A549 (cell line): ENCODE measurements around the gene PKP4. TPM values are rescaled to one million over a fixed set of nuclear protein-coding genes. Genes with fewer than 3 reads are reported as not detected.

Experiments
- ATAC-seq, 2 experiments: fragments of 200-7000 bp in 1 of 2; fragments of >200 bp in 1 of 2; cut with Nextera tagmentation in 1 of 2; cut with Tn5 transposase in 1 of 2; 3 replicates each; pipeline versions ENCODE4 v1.8.0 to v1.9.1; 2018 to 2020; ENCODE audit warnings: mild to moderate bottlenecking in 1 of 2, moderate library complexity in 1 of 2
- CTCF ChIA-PET: fragments of 300-600 bp; sonication (Branson Sonifier 250); formaldehyde crosslinking; extraction: SDS; loops from one replicate; lab custom pipeline; 2021; ENCODE audit warnings: antibody characterized with exemption, inconsistent platforms; lab: Yijun Ruan, JAX
- POLR2A ChIA-PET: fragments of 350-600 bp; formaldehyde crosslinking; extraction: SDS; loops from one replicate; lab custom pipeline; 2021; ENCODE audit warnings: antibody characterized with exemption, inconsistent platforms; lab: Yijun Ruan, JAX
- DNase-seq, 2 experiments: peaks; one replicate each; pipeline versions ENCODE4 v3.0.0 to v3.0.0-alpha.2; 2011 to 2016; ENCODE audit warnings: low read depth in 1 of 2, low spot score in 1 of 2
- FAIRE-seq: peaks from 2 replicates; lab custom pipeline; 2011; peaks lifted over from hg19 to GRCh38; lab: Jason Lieb, UNC
- H3K27ac ChIP-seq, 2 experiments: fragments of >200 bp; sonication (Bioruptor Twin); formaldehyde crosslinking; 3 replicates each; pipeline ENCODE4 v1.5.1; 2016 to 2017
- H3K4me1 ChIP-seq: fragments of >200 bp; sonication (Bioruptor Twin); formaldehyde crosslinking; 3 replicates; pipeline ENCODE4 v1.6.1; 2016
- H3K4me2 ChIP-seq: fragments of >200 bp; sonication (Bioruptor Twin); formaldehyde crosslinking; 3 replicates; pipeline ENCODE4 v1.6.1; 2016
- H3K4me3 ChIP-seq: fragments of >200 bp; sonication (Bioruptor Twin); formaldehyde crosslinking; 3 replicates; pipeline ENCODE4 v1.5.1; 2016
- H3K9me3 ChIP-seq: fragments of >200 bp; sonication (Bioruptor Twin); formaldehyde crosslinking; 3 replicates; pipeline ENCODE4 v1.6.1; 2016
- CBX8 ChIP-seq: fragments of 200-600 bp; sonication (generic); IDR thresholded peaks from 2 replicates; pipeline ENCODE4 v1.6.1; 2016
- CHD4 ChIP-seq: fragments of 200-600 bp; sonication (generic); IDR thresholded peaks from 2 replicates; pipeline ENCODE4 v1.6.1; 2016; ENCODE audit warnings: antibody characterized with exemption, mild to moderate bottlenecking, borderline replicate concordance
- EHF ChIP-seq: fragments of 250-450 bp; sonication (Bioruptor Pico); IDR thresholded peaks from 2 replicates; pipeline ENCODE4 v1.5.0; 2020; ENCODE audit warnings: mild to moderate bottlenecking
- EP300 ChIP-seq, 2 experiments: fragments of >200 bp; sonication (Bioruptor Twin); formaldehyde crosslinking; IDR thresholded peaks; 2 replicates in 1 of 2; 3 replicates in 1 of 2; pipeline ENCODE4 v1.6.1; 2016 to 2017
- ESRRA ChIP-seq: fragments of 150-350 bp; IDR thresholded peaks from 2 replicates; pipeline ENCODE4 v1.6.1; 2014; ENCODE audit warnings: mild to moderate bottlenecking, low read length, borderline replicate concordance
- FOXS1 ChIP-seq: fragments of 250-450 bp; sonication (Bioruptor Pico); IDR thresholded peaks from 2 replicates; pipeline ENCODE4 v1.5.0; 2020; ENCODE audit warnings: mild to moderate bottlenecking, moderate library complexity
- HDAC2 ChIP-seq: fragments of 200-600 bp; sonication (generic); IDR thresholded peaks from 2 replicates; pipeline ENCODE4 v1.6.1; 2016
- HOXA7 ChIP-seq: fragments of 250-450 bp; sonication (Bioruptor Pico); IDR thresholded peaks from 2 replicates; pipeline ENCODE4 v1.5.0; 2020; ENCODE audit warnings: mild to moderate bottlenecking, moderate library complexity
- HOXB13 ChIP-seq: fragments of 250-450 bp; sonication (Bioruptor Pico); IDR thresholded peaks from 2 replicates; pipeline ENCODE4 v1.5.0; 2020; ENCODE audit warnings: low read depth, mild to moderate bottlenecking, moderate library complexity
- HOXB5 ChIP-seq: fragments of 250-450 bp; sonication (Bioruptor Pico); IDR thresholded peaks from 2 replicates; pipeline ENCODE4 v1.5.0; 2020; ENCODE audit warnings: mild to moderate bottlenecking, moderate library complexity
- JUNB ChIP-seq: fragments of >200 bp; sonication (Bioruptor Twin); formaldehyde crosslinking; IDR thresholded peaks from 2 replicates; pipeline ENCODE4 v1.6.1; 2016
- KDM5A ChIP-seq: fragments of 200-600 bp; sonication (generic); IDR thresholded peaks from 2 replicates; pipeline ENCODE4 v1.6.1; 2016; ENCODE audit warnings: antibody characterized with exemption, mild to moderate bottlenecking
- MAZ ChIP-seq: fragments of 150-350 bp; IDR thresholded peaks from 2 replicates; pipeline ENCODE4 v1.6.1; 2014; ENCODE audit warnings: antibody characterized with exemption, low read depth, low read length, borderline replicate concordance
- PHF8 ChIP-seq: fragments of 200-600 bp; sonication (generic); IDR thresholded peaks from 2 replicates; pipeline ENCODE4 v1.6.1; 2016; ENCODE audit warnings: low read depth, mild to moderate bottlenecking, antibody characterized with exemption, moderate library complexity, borderline replicate concordance
- RFX5 ChIP-seq: fragments of 450-650 bp; IDR thresholded peaks from 2 replicates; pipeline ENCODE4 v1.7.1; 2014; ENCODE audit warnings: antibody characterized with exemption, mild to moderate bottlenecking, moderate library complexity
- SREBF2 ChIP-seq: fragments of 450-650 bp; IDR thresholded peaks from 2 replicates; pipeline ENCODE4 v1.6.1; 2014; ENCODE audit warnings: mild to moderate bottlenecking, moderate library complexity
- ZSCAN20 ChIP-seq: fragments of 250-450 bp; sonication (Bioruptor Pico); IDR thresholded peaks from 2 replicates; pipeline ENCODE4 v1.8.0; 2022; ENCODE audit warnings: mild to moderate bottlenecking, moderate library complexity
- WGBS: methylation state at CpG from one replicate; pipeline ENCODE4 v1.1.6; 2017; ENCODE audit errors: missing lambda C conversion rate; 5-methylcytosine and 5-hydroxymethylcytosine counted together
- polyA plus RNA-seq, 4 experiments: library from polyadenylated mRNA; depleted of rRNA in 3 of 4; stranded (reverse); fragments of >200 nt; fragmentation: RNase III in 1 of 4; extraction: RNeasy Plus Mini Kit Qiagen cat#74134 plus additional on column Dnase treatment in 1 of 4; gene quantifications; 2 replicates in 3 of 4; 3 replicates in 1 of 4; pipeline ENCODE4 v1.2.3, GENCODE V29; 2011 to 2017
- TF ChIP-seq, protein P1 (sequence below): IDR thresholded peaks from 2 replicates; pipeline ENCODE4 v1.6.1; 2012; ENCODE audit warnings: low read depth, borderline replicate concordance
- TF ChIP-seq, protein P2 (sequence below): fragments of >200 bp; sonication (Bioruptor Twin); formaldehyde crosslinking; IDR thresholded peaks from 3 replicates; pipeline ENCODE4 v1.6.1; 2016
- TF ChIP-seq, protein P3 (sequence below): fragments of 250-450 bp; sonication (Bioruptor Pico); IDR thresholded peaks from 2 replicates; pipeline ENCODE4 v1.5.0; 2020; ENCODE audit warnings: low read depth, mild to moderate bottlenecking, moderate library complexity
- TF ChIP-seq, protein P4 (sequence below): IDR thresholded peaks from 2 replicates; pipeline ENCODE4 v1.6.1; 2012
- TF ChIP-seq, protein P5 (sequence below): IDR thresholded peaks from 2 replicates; pipeline ENCODE4 v1.6.1; 2012
- TF ChIP-seq, protein P6 (sequence below): fragments of 250-450 bp; sonication (Bioruptor Pico); IDR thresholded peaks from 2 replicates; pipeline ENCODE4 v1.5.0; 2021; ENCODE audit warnings: mild to moderate bottlenecking, moderate library complexity, borderline replicate concordance
- TF ChIP-seq, protein P7 (sequence below): fragments of 200-600 bp; sonication (generic); IDR thresholded peaks from 2 replicates; pipeline ENCODE4 v1.6.1; 2016; ENCODE audit warnings: antibody characterized with exemption, mild to moderate bottlenecking, moderate library complexity

Gene PKP4
- polyA plus RNA-seq, 2 of the 4 experiments (the other 2 are of a cell fraction): 27.0 to 56.6 TPM

DNA sequence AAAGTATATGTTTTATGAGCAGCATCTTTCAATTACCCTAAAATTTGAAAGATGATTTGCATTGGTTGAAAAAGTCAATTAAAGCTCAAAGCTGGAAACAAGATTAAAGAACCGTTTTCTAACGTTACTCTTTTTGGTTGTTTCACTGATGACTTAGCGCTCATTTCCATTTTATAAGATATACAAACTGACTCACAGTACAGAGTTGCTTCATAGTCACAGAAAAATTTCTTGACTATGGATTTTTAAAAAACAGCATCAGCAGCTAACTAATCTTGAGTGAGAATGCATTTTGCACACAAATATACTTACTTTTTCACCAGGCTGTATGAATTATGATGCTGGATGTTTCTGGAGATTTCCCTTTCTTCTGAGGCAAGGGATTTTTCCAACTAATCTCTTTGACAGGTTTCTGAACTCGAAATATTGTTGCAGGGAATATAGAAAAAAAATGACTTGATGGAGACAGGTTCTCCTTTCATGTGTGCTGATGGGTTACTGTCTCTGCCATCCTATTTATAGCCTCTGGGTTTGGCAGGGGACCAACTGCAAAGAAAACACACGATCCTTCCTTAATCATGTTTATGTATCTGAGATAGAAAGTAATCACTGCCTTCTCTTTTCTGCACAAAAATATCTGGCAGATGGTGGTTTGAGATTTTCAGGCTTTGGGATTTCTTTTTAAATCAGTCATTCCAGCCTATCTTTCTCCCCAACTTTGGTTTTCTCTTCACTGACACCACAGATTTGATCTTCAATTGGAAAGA lies 209.0 kb downstream of the PKP4 start (continued):
- TF ChIP-seq, protein P1, sequence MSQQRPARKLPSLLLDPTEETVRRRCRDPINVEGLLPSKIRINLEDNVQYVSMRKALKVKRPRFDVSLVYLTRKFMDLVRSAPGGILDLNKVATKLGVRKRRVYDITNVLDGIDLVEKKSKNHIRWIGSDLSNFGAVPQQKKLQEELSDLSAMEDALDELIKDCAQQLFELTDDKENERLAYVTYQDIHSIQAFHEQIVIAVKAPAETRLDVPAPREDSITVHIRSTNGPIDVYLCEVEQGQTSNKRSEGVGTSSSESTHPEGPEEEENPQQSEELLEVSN: no peak
- TF ChIP-seq MAZ: no peak
- TF ChIP-seq HOXB5 (CRISPR knock-in tag): no peak
- TF ChIP-seq HDAC2: no peak
- TF ChIP-seq, protein P2, sequence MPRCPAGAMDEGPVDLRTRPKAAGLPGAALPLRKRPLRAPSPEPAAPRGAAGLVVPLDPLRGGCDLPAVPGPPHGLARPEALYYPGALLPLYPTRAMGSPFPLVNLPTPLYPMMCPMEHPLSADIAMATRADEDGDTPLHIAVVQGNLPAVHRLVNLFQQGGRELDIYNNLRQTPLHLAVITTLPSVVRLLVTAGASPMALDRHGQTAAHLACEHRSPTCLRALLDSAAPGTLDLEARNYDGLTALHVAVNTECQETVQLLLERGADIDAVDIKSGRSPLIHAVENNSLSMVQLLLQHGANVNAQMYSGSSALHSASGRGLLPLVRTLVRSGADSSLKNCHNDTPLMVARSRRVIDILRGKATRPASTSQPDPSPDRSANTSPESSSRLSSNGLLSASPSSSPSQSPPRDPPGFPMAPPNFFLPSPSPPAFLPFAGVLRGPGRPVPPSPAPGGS: no peak
- no peak for TF ChIP-seq JUNB
- TF ChIP-seq, protein P3, sequence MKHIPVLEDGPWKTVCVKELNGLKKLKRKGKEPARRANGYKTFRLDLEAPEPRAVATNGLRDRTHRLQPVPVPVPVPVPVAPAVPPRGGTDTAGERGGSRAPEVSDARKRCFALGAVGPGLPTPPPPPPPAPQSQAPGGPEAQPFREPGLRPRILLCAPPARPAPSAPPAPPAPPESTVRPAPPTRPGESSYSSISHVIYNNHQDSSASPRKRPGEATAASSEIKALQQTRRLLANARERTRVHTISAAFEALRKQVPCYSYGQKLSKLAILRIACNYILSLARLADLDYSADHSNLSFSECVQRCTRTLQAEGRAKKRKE (CRISPR knock-in tag): no peak
- no peak for TF ChIP-seq CHD4
- no peak for TF ChIP-seq ZSCAN20 (CRISPR knock-in tag)

DNA sequence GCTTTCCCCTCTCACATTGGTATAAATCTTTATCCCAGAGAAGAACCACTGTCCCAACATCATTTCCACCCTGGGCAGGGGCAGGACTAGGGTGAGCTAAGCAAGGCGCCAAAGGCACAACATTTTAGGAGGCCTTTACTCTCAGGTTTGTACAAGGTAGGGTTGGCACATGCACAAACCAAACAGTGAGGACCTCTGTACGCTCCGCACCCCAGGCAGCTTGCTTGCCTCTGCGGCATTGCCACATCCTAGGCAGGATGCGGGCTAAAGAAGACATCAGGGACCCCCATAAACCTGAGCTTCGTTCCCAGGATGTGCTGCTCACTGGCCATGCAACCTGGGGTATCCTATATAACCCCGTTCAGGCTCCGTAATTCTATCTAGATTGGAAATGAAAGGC lies 210.2 kb downstream of the PKP4 start:
- WGBS: 97% methylated on average over 8 of the region's 8 CpGs
- TF ChIP-seq FOXS1 (CRISPR knock-in tag): no peak
- no peak for TF ChIP-seq CBX8
- TF ChIP-seq, protein P4, sequence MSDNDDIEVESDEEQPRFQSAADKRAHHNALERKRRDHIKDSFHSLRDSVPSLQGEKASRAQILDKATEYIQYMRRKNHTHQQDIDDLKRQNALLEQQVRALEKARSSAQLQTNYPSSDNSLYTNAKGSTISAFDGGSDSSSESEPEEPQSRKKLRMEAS: no peak
- TF ChIP-seq, protein P5, sequence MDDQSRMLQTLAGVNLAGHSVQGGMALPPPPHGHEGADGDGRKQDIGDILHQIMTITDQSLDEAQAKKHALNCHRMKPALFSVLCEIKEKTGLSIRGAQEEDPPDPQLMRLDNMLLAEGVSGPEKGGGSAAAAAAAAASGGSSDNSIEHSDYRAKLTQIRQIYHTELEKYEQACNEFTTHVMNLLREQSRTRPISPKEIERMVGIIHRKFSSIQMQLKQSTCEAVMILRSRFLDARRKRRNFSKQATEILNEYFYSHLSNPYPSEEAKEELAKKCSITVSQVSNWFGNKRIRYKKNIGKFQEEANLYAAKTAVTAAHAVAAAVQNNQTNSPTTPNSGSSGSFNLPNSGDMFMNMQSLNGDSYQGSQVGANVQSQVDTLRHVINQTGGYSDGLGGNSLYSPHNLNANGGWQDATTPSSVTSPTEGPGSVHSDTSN: no peak
- TF ChIP-seq EP300 (IDR thresholded peaks at IDR 0.05): no peak
- no peak for TF ChIP-seq HOXB13
- TF ChIP-seq PHF8: no peak
- TF ChIP-seq RFX5: no peak
- TF ChIP-seq, protein P6, sequence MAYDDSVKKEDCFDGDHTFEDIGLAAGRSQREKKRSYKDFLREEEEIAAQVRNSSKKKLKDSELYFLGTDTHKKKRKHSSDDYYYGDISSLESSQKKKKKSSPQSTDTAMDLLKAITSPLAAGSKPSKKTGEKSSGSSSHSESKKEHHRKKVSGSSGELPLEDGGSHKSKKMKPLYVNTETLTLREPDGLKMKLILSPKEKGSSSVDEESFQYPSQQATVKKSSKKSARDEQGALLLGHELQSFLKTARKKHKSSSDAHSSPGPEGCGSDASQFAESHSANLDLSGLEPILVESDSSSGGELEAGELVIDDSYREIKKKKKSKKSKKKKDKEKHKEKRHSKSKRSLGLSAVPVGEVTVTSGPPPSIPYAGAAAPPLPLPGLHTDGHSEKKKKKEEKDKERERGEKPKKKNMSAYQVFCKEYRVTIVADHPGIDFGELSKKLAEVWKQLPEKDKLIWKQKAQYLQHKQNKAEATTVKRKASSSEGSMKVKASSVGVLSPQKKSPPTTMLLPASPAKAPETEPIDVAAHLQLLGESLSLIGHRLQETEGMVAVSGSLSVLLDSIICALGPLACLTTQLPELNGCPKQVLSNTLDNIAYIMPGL (CRISPR knock-in tag): no peak
- no peak for TF ChIP-seq MAZ
- TF ChIP-seq EHF (CRISPR knock-in tag): no peak
- TF ChIP-seq, protein P7, sequence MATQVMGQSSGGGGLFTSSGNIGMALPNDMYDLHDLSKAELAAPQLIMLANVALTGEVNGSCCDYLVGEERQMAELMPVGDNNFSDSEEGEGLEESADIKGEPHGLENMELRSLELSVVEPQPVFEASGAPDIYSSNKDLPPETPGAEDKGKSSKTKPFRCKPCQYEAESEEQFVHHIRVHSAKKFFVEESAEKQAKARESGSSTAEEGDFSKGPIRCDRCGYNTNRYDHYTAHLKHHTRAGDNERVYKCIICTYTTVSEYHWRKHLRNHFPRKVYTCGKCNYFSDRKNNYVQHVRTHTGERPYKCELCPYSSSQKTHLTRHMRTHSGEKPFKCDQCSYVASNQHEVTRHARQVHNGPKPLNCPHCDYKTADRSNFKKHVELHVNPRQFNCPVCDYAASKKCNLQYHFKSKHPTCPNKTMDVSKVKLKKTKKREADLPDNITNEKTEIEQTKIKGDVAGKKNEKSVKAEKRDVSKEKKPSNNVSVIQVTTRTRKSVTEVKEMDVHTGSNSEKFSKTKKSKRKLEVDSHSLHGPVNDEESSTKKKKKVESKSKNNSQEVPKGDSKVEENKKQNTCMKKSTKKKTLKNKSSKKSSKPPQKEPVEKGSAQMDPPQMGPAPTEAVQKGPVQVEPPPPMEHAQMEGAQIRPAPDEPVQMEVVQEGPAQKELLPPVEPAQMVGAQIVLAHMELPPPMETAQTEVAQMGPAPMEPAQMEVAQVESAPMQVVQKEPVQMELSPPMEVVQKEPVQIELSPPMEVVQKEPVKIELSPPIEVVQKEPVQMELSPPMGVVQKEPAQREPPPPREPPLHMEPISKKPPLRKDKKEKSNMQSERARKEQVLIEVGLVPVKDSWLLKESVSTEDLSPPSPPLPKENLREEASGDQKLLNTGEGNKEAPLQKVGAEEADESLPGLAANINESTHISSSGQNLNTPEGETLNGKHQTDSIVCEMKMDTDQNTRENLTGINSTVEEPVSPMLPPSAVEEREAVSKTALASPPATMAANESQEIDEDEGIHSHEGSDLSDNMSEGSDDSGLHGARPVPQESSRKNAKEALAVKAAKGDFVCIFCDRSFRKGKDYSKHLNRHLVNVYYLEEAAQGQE: no peak
- TF ChIP-seq HDAC2: no peak
- TF ChIP-seq ESRRA: no peak
- TF ChIP-seq SREBF2: no peak
- no peak for TF ChIP-seq HOXA7
- no peak for TF ChIP-seq KDM5A
- no peak overlapping the region for H3K27ac ChIP-seq
- ChIA-PET CTCF (interaction anchor here (0.7 to 1.1 kb wide), 2 partner anchors 24 to 29 kb away, joined by 3 to 4 read pairs; no protein-coding TSS in a partner anchor), POLR2A (no interaction called here)
- no peak overlapping the region for H3K4me2 ChIP-seq
- ATAC-seq (no peak), DNase-seq (no peak), FAIRE-seq (no peak)
- no peaks in the 10 kb centered on the region for H3K9me3 ChIP-seq
- H3K4me3 ChIP-seq: no peak overlapping the region
- no peaks in the 10 kb centered on the region for H3K4me1 ChIP-seq
